Measurements from ENCODE around the gene PPP1R1B. TPM values are rescaled to one million over a fixed set of nuclear protein-coding genes. Genes with fewer than 3 reads are reported as not detected.

The PPP1R1B gene
- total RNA-seq, 1 donor: not detected

- H3K9me3 ChIP-seq (ENCODE audit: low read depth, low read length): no peaks in the 10 kb centered on the region
- peaks cover 89% of the 10 kb centered on the region for H3K27me3 ChIP-seq (ENCODE audit: insufficient read depth, low read length)
- H3K4me1 ChIP-seq (ENCODE audit: insufficient read depth, low read length): peaks cover 15% of the 10 kb centered on the region
- no peak overlapping the region for H3K4me3 ChIP-seq (ENCODE audit: low read length)
Observed at GRCh38 chr17:39597372-39598046, 29.2 kb upstream of the PPP1R1B start.

DNA sequence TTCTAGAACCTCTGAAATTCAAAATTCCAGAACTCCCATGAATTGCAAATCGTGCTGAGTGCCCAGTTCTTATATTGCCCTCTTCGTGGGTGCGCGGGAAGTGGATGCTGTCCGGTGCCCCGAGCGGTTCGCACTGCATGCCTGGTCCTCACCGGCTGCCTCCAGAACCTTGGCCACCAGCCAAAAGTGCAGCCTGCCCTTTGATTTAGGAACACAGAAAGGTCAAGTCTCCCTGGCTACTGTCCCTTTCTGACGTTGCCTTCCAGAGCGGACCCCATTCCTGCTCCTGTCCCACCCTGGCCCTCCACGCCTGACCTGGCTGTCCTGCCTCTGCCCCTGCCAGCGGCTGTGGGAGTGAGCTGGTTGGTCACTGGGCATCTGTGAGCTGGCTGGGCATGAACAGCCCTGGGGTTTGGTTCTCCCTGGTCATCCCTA is 28.7 kb upstream of the PPP1R1B start:
- H3K27me3 ChIP-seq (ENCODE audit: insufficient read depth, low read length): peaks cover 89% of the 10 kb centered on the region

GRCh38 chr17:39598630-39599003 is 28.1 kb upstream of the PPP1R1B start:
- peaks cover 89% of the 10 kb centered on the region for H3K27me3 ChIP-seq (ENCODE audit: insufficient read depth, low read length)
- H3K4me1 ChIP-seq (ENCODE audit: insufficient read depth, low read length): peaks cover 17% of the 10 kb centered on the region
- no peak overlapping the region for H3K4me3 ChIP-seq (ENCODE audit: low read length)
- H3K9me3 ChIP-seq (ENCODE audit: low read depth, low read length): no peaks in the 10 kb centered on the region

More for the DNA sequence above, 28.7 kb upstream of the PPP1R1B start:
- no peaks in the 10 kb centered on the region for H3K9me3 ChIP-seq (ENCODE audit: low read depth, low read length)
- H3K4me1 ChIP-seq (ENCODE audit: insufficient read depth, low read length): peaks cover 15% of the 10 kb centered on the region
- no peak overlapping the region for H3K4me3 ChIP-seq (ENCODE audit: low read length)

- Histone ChIP-seq H3K9me3 (ENCODE audit: low read depth, low read length) (no peaks in the 10 kb centered on the region), H3K4me1 (ENCODE audit: insufficient read depth, low read length) (peaks cover 22% of the 10 kb centered on the region), H3K27me3 (ENCODE audit: insufficient read depth, low read length) (peaks cover 93% of the 10 kb centered on the region), H3K4me3 (ENCODE audit: low read length) (no peak overlapping the region)
Observed at GRCh38 chr17:39599004-39599664, 27.6 kb upstream of the PPP1R1B start.

- peaks cover 95% of the 10 kb centered on the region for H3K27me3 ChIP-seq (ENCODE audit: insufficient read depth, low read length)
- H3K9me3 ChIP-seq (ENCODE audit: low read depth, low read length): no peaks in the 10 kb centered on the region
- no peak overlapping the region for H3K4me3 ChIP-seq (ENCODE audit: low read length)
- H3K4me1 ChIP-seq (ENCODE audit: insufficient read depth, low read length): peaks cover 27% of the 10 kb centered on the region
Observed at GRCh38 chr17:39599665-39600231, 27.0 kb upstream of the PPP1R1B start.

- Histone ChIP-seq H3K9me3 (ENCODE audit: low read depth, low read length) (no peaks in the 10 kb centered on the region), H3K4me3 (ENCODE audit: low read length) (no peak overlapping the region), H3K27me3 (ENCODE audit: insufficient read depth, low read length) (peaks cover 95% of the 10 kb centered on the region), H3K4me1 (ENCODE audit: insufficient read depth, low read length) (peaks cover 34% of the 10 kb centered on the region)
Observed at GRCh38 chr17:39600288-39600996, 26.3 kb upstream of the PPP1R1B start.

DNA sequence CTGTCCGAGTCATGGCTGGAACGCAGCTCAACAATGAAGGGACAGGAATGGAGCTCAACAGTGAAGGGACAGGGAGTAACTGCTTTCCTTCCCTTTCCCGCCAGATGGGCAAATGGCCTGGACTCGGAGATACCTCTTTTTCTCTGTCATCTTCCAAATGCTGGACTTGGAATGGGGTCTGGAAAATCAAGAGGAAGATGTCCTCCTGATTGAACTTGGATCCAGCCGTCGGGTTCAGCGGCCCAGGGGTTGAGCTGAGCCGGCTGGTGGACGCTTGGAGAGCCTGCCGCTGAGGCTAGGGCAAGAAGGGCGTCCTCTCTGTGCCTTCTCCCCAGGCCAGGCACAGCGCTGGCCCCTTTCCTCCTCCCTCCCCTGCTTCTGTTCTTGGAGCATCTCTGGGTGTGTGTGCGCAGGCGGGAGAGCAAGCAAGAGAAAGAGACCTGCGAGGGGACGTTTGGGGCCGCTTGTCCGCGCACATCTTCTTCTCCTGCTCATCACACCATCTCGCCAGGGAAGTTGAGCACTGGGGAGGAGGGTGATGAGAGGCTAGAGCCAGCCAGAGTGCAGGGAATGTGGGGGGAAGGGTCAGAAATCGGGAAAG is 25.7 kb upstream of the PPP1R1B start:
- H3K27me3 ChIP-seq (ENCODE audit: insufficient read depth, low read length): peaks cover 95% of the 10 kb centered on the region
- H3K4me3 ChIP-seq (ENCODE audit: low read length): no peak overlapping the region
- peaks cover 40% of the 10 kb centered on the region for H3K4me1 ChIP-seq (ENCODE audit: insufficient read depth, low read length)
- H3K9me3 ChIP-seq (ENCODE audit: low read depth, low read length): no peaks in the 10 kb centered on the region

GRCh38 chr17:39601758-39602532 is 24.8 kb upstream of the PPP1R1B start:
- peaks cover 97% of the 10 kb centered on the region for H3K27me3 ChIP-seq (ENCODE audit: insufficient read depth, low read length)
- no peaks in the 10 kb centered on the region for H3K9me3 ChIP-seq (ENCODE audit: low read depth, low read length)
- peaks cover 47% of the 10 kb centered on the region for H3K4me1 ChIP-seq (ENCODE audit: insufficient read depth, low read length)
- no peak overlapping the region for H3K4me3 ChIP-seq (ENCODE audit: low read length)

GRCh38 chr17:39602533-39603303 is 24.0 kb upstream of the PPP1R1B start:
- peaks cover 49% of the 10 kb centered on the region for H3K4me1 ChIP-seq (ENCODE audit: insufficient read depth, low read length)

GRCh38 chr17:39603304-39604016 is 23.3 kb upstream of the PPP1R1B start:
- peaks cover 95% of the 10 kb centered on the region for H3K27me3 ChIP-seq (ENCODE audit: insufficient read depth, low read length)
- H3K9me3 ChIP-seq (ENCODE audit: low read depth, low read length): no peaks in the 10 kb centered on the region
- H3K4me1 ChIP-seq (ENCODE audit: insufficient read depth, low read length): peaks cover 43% of the 10 kb centered on the region
- H3K4me3 ChIP-seq (ENCODE audit: low read length): no peak overlapping the region

More at GRCh38 chr17:39602533-39603303, 24.0 kb upstream of the PPP1R1B start:
- Histone ChIP-seq H3K27me3 (ENCODE audit: insufficient read depth, low read length) (peaks cover 95% of the 10 kb centered on the region), H3K4me3 (ENCODE audit: low read length) (no peak overlapping the region), H3K9me3 (ENCODE audit: low read depth, low read length) (no peaks in the 10 kb centered on the region)

GRCh38 chr17:39604911-39605491 is 21.8 kb upstream of the PPP1R1B start:
- Histone ChIP-seq H3K4me1 (ENCODE audit: insufficient read depth, low read length) (peaks cover 35% of the 10 kb centered on the region), H3K9me3 (ENCODE audit: low read depth, low read length) (no peaks in the 10 kb centered on the region), H3K4me3 (ENCODE audit: low read length) (no peak overlapping the region), H3K27me3 (ENCODE audit: insufficient read depth, low read length) (peaks cover 94% of the 10 kb centered on the region)

DNA sequence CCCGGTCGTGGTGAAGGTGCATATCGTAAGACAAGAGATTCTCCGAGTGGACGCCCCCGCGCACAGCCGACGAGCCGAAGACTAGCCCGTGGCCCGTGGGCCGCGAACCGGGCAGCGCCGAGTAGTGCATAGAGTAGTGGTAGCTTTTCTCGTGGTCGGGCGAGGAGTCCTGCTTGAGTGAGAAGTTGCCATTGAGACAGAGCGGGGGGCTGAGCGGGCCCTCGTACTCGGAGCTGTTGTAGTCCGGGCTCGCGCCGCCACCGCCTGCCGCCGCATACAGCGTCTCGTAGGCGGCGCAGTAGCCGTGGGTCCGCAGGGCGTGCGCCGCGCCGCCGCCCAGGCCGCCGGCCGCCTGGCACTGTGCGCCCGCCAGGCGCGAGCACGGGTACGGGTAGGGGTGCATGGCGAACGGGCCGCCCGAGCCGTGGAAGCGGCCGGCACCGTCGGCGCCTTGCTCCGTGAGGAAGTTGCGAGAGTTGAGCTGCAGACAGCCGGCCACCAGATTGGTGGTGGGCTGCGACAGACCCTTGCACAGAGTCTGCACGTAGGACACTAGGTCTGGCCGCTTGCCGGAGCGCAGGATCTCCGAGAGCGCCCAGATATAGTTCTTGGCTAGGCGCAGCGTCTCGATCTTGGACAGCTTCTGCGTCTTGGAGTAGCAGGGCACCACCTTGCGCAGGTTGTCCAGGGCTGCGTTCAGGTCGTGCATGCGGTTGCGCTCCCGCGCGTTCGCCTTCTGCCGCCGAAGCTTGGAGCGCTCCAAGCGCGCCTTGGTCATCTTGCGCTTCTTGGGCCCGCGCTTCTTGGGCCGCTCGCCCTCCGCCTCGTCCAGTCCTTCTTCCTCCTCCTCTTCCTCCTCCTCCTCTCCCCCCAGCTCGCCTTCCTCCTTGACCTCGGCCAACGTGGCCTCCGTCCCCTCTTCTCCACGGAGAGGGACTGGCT is 21.0 kb upstream of the PPP1R1B start:
- Histone ChIP-seq H3K4me3 (ENCODE audit: low read length) (no peak overlapping the region), H3K9me3 (ENCODE audit: low read depth, low read length) (no peaks in the 10 kb centered on the region), H3K27me3 (ENCODE audit: insufficient read depth, low read length) (peaks cover 86% of the 10 kb centered on the region), H3K4me1 (ENCODE audit: insufficient read depth, low read length) (peaks cover 35% of the 10 kb centered on the region)

Measured in mononuclear cell (primary cell).